HG03064 (cell line): ENCODE measurements around the gene EPC2.

Experiments used
- ATAC-seq: cut with Tn5 transposase; IDR thresholded peaks from one replicate; pipeline ENCODE4 v1.9.1; 2021; ENCODE audit warnings: low read depth; ENCODE audit not compliant: unreplicated experiment

The EPC2 gene

GRCh38 chr2:148643998-148644882 is at the start of gene EPC2:
EPC2 (plus strand) TSS chr2:148644751; CDS start chr2:148645018, 267 bp downstream.
- peak; percentile 58 for ATAC-seq

GRCh38 chr2:148596018-148596417 is 48.5 kb upstream of the EPC2 start:
- no peak for ATAC-seq

- ATAC-seq = no peak
Measured at GRCh38 chr2:148599109-148599991, 45.2 kb upstream of the EPC2 start.

GRCh38 chr2:148602885-148603561 is 41.5 kb upstream of the EPC2 start:
- ATAC-seq = no peak

- ATAC-seq = peak; percentile 100
Measured at GRCh38 chr2:148603562-148603920, 41.0 kb upstream of the EPC2 start.

- ATAC-seq = no peak
Measured at GRCh38 chr2:148604927-148605326, 39.6 kb upstream of the EPC2 start.

GRCh38 chr2:148607566-148607965 is 37.0 kb upstream of the EPC2 start:
- ATAC-seq = no peak

GRCh38 chr2:148613231-148614013 is 31.1 kb upstream of the EPC2 start:
- no peak for ATAC-seq

- ATAC-seq = peak; percentile 20
Measured at GRCh38 chr2:148614014-148614321, 30.6 kb upstream of the EPC2 start.

- ATAC-seq = peak; percentile 98
Measured at GRCh38 chr2:148614322-148615049, 30.1 kb upstream of the EPC2 start.

GRCh38 chr2:148615381-148615841 is 29.1 kb upstream of the EPC2 start:
- no peak for ATAC-seq

GRCh38 chr2:148616662-148617061 is 27.9 kb upstream of the EPC2 start:
- ATAC-seq = no peak

GRCh38 chr2:148617219-148617618 is 27.3 kb upstream of the EPC2 start:
- ATAC-seq = no peak

GRCh38 chr2:148619560-148620195 is 24.9 kb upstream of the EPC2 start:
- no peak for ATAC-seq

GRCh38 chr2:148622366-148622765 is 22.2 kb upstream of the EPC2 start:
- no peak for ATAC-seq

- ATAC-seq = no peak
Measured at GRCh38 chr2:148623086-148623485, 21.5 kb upstream of the EPC2 start.

- ATAC-seq = no peak
Measured at GRCh38 chr2:148627224-148627623, 17.3 kb upstream of the EPC2 start.

- ATAC-seq = no peak
Measured at GRCh38 chr2:148634749-148635148, 9.8 kb upstream of the EPC2 start.

GRCh38 chr2:148638543-148638942 is 6.0 kb upstream of the EPC2 start:
- ATAC-seq = no peak
